ENCODE data around the gene GRIP2. TPM values are rescaled to one million over a fixed set of nuclear protein-coding genes. Genes with fewer than 3 reads are reported as not detected.

GRIP2 gene
- 11.2 and 11.6 TPM in 2 replicates for total RNA-seq
- long read RNA-seq, partial matches to known transcripts, result 0 of 3 reads
- long read RNA-seq, other reads (novel, unspliced or antisense), result 3 of 3 reads

DNA sequence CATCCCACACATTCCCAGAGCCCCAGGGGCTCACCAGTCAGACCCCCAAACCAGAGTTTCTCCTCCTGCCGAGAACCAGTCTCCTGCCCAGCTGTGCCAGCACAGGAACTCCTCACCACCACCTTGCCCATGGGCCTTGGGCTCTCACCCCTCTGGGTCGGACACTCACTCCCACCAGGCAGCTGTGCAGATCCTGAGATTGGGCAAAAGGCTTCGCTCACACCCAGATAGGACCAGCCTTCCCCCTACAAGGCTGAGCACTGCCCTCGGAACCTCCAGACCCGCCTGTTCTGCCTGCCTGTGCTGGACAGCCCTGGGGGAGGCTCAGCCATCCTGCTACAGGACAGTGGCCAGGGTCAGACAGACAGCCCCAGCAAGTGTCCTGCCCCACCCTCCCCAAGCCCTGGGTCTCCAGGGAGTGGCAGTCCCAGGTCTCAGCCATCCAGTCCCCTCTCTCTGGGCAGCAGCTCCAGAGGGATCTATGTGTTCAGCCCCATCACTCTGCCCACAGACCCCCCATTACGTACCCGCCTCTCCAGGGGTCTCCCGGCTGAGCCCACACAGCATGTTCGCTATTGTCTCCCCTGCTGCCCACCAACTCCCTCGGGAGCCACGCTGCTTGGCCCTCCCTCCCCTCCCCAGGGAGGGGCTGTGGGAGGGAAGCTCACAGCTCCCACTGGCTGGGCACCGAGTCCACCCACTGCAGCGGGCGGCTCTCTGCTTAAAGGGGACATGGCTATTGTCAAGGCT lies at the start of gene GRIP2:
TSS of gene GRIP2 (minus strand) at position 601 of the 750 bp plus-strand sequence. CDS start at position 567, 34 bp downstream.
- TF ChIP-seq, protein P1, sequence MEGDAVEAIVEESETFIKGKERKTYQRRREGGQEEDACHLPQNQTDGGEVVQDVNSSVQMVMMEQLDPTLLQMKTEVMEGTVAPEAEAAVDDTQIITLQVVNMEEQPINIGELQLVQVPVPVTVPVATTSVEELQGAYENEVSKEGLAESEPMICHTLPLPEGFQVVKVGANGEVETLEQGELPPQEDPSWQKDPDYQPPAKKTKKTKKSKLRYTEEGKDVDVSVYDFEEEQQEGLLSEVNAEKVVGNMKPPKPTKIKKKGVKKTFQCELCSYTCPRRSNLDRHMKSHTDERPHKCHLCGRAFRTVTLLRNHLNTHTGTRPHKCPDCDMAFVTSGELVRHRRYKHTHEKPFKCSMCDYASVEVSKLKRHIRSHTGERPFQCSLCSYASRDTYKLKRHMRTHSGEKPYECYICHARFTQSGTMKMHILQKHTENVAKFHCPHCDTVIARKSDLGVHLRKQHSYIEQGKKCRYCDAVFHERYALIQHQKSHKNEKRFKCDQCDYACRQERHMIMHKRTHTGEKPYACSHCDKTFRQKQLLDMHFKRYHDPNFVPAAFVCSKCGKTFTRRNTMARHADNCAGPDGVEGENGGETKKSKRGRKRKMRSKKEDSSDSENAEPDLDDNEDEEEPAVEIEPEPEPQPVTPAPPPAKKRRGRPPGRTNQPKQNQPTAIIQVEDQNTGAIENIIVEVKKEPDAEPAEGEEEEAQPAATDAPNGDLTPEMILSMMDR (IDR thresholded peaks at IDR 0.05; ENCODE audit: unreplicated experiment), result no peak
- Mint-ChIP-seq H3K4me1 (ENCODE audit: low read depth) (no peaks in the 10 kb centered on the region), H3K27ac (no peak within 1 kb of the TSS), H3K27me3 (no peaks in the 10 kb centered on the region), H3K4me3 (ENCODE audit: low read depth) (no peak within 1 kb of the TSS), H3K36me3 (ENCODE audit: insufficient read depth) (no peaks in the 10 kb centered on the region), H3K9me3 (ENCODE audit: low read depth) (no peaks in the 10 kb centered on the region)
- no peak for DNase-seq (ENCODE audit: low spot score, unreplicated experiment)

DNA sequence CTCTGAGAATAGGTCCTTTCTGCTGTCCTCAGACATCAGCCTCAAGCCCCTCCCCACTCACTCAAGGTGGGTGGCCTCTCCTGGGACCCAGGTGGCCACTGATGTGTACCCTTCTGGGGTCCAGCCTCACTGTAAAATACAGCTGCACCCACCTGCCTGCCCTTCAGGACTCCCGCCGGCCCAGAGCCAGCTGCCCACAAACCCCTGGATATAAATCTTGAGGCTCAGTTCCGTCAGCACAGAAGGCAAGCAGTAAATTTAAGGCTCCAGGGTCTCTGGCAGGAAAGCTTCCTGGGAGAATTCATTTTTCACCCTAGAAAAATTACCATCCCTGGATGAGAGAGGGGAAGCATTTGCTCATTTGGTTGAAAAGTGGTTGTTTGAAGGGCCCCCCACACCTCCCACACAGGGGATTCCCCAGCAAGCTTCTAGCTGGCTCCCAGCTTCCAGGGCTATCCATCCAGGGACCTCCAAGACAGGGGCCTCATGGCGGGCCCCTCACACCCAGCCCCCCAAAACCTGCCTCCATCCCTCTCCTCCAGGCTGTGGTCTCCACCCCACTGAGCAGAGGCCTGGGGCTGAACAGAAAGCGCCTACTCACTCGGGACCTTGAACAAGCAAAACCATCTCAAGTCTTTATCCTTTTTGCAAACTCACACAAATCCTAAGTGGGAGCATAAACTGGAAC lies 48.4 kb upstream of the GRIP2 start:
- no peaks in the 10 kb centered on the region for H3K36me3 Mint-ChIP-seq (ENCODE audit: insufficient read depth)
- no peak overlapping the region for H3K27ac Mint-ChIP-seq
- no peak for DNase-seq (ENCODE audit: low spot score, unreplicated experiment)
- peaks cover 6% of the 10 kb centered on the region for H3K27me3 Mint-ChIP-seq
- H3K4me1 Mint-ChIP-seq (ENCODE audit: low read depth), result peaks cover 21% of the 10 kb centered on the region
- H3K4me3 Mint-ChIP-seq (ENCODE audit: low read depth), result no peak overlapping the region
- H3K9me3 Mint-ChIP-seq (ENCODE audit: low read depth), result no peaks in the 10 kb centered on the region
- TF ChIP-seq, protein P1 (IDR thresholded peaks at IDR 0.05; ENCODE audit: unreplicated experiment), result no peak

DNA sequence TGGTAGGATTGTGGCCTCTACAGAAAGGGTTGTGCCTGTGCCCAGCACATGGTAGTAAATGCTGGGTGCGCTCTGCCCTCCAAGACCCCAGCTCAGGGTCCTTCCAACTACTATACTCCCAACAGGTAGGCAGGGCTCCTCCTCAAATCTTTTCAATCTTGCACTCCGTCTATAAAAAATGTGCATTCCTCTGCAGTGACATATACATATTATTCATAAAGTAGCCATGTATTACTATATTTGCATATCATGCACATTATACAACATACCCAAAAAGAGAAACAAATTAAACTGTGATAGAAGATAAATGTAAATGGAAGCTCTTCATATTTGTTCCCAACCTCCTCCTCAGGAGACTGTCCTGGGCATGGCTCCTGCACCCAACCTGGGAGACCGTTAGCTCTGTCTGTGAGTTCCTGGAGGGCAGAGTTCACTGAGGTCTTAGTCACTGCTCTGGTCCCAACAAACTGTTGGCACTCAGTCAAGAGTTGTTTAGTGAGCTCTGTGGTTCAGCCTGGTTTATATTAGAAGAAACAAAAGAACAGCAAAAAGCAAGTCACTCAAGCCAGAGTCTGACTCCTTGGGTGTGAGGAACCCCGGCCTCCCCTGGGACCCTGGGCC lies 47.7 kb upstream of the GRIP2 start:
- no peak for DNase-seq (ENCODE audit: low spot score, unreplicated experiment)
- H3K36me3 Mint-ChIP-seq (ENCODE audit: insufficient read depth), result no peaks in the 10 kb centered on the region
- H3K27ac Mint-ChIP-seq, result no peak overlapping the region
- H3K4me3 Mint-ChIP-seq (ENCODE audit: low read depth), result no peak overlapping the region
- H3K4me1 Mint-ChIP-seq (ENCODE audit: low read depth), result peaks cover 21% of the 10 kb centered on the region
- no peaks in the 10 kb centered on the region for H3K9me3 Mint-ChIP-seq (ENCODE audit: low read depth)
- TF ChIP-seq, protein P1 (IDR thresholded peaks at IDR 0.05; ENCODE audit: unreplicated experiment), result no peak
- peaks cover 6% of the 10 kb centered on the region for H3K27me3 Mint-ChIP-seq

DNA sequence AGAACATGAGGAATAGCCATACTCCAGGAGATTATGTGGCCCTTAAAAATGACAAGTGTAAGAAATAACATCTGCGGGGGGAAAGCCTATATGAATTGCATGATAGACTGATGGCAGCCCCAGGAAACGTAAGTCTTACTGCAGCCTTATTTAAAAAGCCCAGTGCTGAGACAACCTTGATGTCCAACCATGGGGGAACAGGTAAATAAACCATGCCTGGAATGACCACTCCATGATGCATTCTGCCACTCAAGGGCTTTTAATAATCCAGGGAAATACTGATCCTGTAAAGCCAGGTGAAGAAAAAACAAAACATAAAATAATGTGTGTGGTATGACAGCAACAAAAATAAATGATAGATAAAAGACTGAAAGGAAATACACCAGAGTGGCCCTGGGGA lies 46.5 kb upstream of the GRIP2 start:
- Mint-ChIP-seq H3K27ac (no peak overlapping the region), H3K9me3 (ENCODE audit: low read depth) (no peaks in the 10 kb centered on the region), H3K4me1 (ENCODE audit: low read depth) (peaks cover 21% of the 10 kb centered on the region), H3K4me3 (ENCODE audit: low read depth) (no peak overlapping the region), H3K36me3 (ENCODE audit: insufficient read depth) (no peaks in the 10 kb centered on the region), H3K27me3 (peaks cover 11% of the 10 kb centered on the region)
- DNase-seq (ENCODE audit: low spot score, unreplicated experiment), result no peak
- TF ChIP-seq, protein P1 (IDR thresholded peaks at IDR 0.05; ENCODE audit: unreplicated experiment), result no peak

- DNase-seq (ENCODE audit: low spot score, unreplicated experiment), result no peak
- Mint-ChIP-seq H3K27ac (peak overlapping the region; percentile 31), H3K27me3 (peaks cover 11% of the 10 kb centered on the region), H3K36me3 (ENCODE audit: insufficient read depth) (no peaks in the 10 kb centered on the region), H3K4me1 (ENCODE audit: low read depth) (peaks cover 2% of the 10 kb centered on the region), H3K4me3 (ENCODE audit: low read depth) (no peak overlapping the region), H3K9me3 (ENCODE audit: low read depth) (no peaks in the 10 kb centered on the region)
- TF ChIP-seq, protein P1 (IDR thresholded peaks at IDR 0.05; ENCODE audit: unreplicated experiment), result no peak
Observed at GRCh38 chr3:14583548-14584091, 43.5 kb upstream of the GRIP2 start.

Data from progenitor cell of endocrine pancreas (in vitro differentiated cells).